GM19351 (cell line): Measurements from ENCODE around the gene TEX52.

Source experiments
- ATAC-seq: cut with Tn5 transposase; IDR thresholded peaks from one replicate; pipeline ENCODE4 v1.9.1; 2021; ENCODE audit warnings: mild to moderate bottlenecking, moderate library complexity; ENCODE audit not compliant: unreplicated experiment

Gene TEX52

DNA sequence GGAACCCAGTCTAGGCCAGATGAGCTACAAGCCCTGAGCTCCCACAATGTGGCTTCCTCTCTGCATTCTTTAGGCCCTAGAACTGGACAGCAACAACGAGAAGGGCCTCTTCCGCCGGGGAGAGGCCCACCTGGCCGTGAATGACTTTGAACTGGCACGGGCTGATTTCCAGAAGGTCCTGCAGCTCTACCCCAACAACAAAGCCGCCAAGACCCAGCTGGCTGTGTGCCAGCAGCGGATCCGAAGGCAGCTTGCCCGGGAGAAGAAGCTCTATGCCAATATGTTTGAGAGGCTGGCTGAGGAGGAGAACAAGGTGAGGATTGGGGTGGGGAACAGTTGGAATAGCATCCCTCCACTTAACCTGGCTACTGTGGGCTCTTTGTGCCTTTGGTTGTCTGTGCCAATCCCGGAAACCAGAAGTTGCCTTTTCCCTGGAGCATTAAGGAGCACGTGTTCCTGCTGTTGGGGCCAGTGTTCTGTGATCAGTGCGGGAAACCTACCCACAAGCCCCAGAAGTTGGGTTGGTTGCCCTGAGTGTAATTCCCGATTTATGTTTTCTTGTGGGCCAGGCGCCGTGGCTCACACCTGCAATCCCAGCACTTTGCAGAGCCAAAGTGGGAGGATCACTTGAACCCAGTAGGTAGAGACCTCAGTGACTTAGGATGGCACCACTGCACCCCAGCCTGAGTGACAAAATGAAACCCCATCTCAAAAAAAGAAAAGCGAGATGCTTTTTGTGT lies 55.6 kb downstream of the TEX52 start:
- no peak for ATAC-seq

DNA sequence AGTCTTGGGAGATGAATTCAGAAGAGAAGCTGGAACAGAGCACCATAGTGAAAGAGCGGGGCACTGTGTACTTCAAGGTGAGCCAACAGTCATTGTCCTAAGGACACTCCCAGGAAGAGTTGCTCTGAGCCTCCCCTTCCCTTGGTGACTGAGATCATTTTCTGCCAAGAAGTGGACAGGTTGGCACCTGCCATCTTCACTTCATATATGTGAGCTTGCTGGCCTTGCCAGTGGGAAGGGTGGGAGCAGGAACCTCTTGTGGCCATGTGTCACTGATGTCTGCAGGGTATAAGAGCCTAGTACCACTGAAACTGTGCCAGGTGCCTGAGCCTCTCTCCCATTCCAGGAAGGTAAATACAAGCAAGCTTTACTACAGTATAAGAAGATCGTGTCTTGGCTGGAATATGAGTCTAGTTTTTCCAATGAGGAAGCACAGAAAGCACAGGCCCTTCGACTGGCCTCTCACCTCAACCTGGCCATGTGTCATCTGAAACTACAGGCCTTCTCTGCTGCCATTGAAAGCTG lies 56.7 kb downstream of the TEX52 start:
- ATAC-seq, result no peak
